Heart left ventricle (tissue), 13 donors: ENCODE data around the gene ACOT4.
"Not testable (repeated sequence)": the region's sequence is repeated elsewhere in the genome, so short reads cannot be mapped to it uniquely, and the experiment has no call there.

Source experiments
- POLR2A ChIP-seq, 2 donors: fragments of 450-650 bp; IDR thresholded peaks; one replicate each; pipeline ENCODE4 v1.6.1; 2017; ENCODE audit warnings: antibody characterized with exemption in 2 of 2, mild to moderate bottlenecking in 2 of 2, moderate library complexity in 2 of 2
- TF ChIP-seq, protein P1 (sequence below), 12 donors: fragments of 200-600 bp; sonication (generic) in 4 of 12; IDR thresholded peaks; one replicate each; pipeline versions ENCODE4 v1.5.0 to v1.8.0; 2018 to 2022; ENCODE audit warnings: antibody characterized with exemption in 12 of 12, mild to moderate bottlenecking in 5 of 12
- donor health status: ischemic (EF 13 %, LVEDD 7.1; RV severe dilation, severe dysfunction).
- donor health status: DM: no; HTN: yes; CAD: no.
- donor health status: DM: no; HTN: no; CAD: no.
- donor health status: ischemic (EF 25% LVEDD 6.9; RV normal size, moderate dysfunction).
- donor health status: ischemic (EF 25% LVEDD 5.7; RV mildly dilated, moderate dysfunction).
- donor health status: ischemic (EF 35%, LVEDD 5.7; RV mildly dilated, moderate dysfunction).
- donor health status: nonischemic (EF 11% LVEDD 7.7; RV severe dilation, severe dysfunction).
- donor health status: DM: yes; HTN: yes; CAD: no.
- donor health status: PGD.
- donor health status: ischemic (EF 29% LVEDD 5.4; RV normal size, mild dysfunction).
- donor health status: nonischemic (EF 23%, LVEDD 6.1; RV moderate dilation, normal function).

DNA sequence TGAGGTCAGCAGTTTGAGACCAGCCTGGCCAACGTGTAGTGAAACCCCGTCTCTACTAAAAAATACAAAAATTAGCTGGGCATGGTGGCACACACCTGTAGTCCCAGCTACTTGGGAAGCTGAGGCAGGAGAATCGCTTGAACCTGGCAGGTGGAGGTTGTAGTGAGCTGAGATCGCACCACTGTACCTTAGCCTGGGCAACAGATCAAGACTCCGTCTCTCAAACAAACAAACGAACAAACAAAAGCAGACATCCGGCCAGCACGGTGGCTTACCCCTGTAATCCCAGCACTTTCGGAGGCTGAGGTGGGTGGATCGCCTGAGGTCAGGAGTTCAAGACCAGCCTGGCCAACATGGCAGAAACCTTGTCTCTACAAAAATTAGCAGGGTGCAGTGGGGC, 44.7 kb downstream of the ACOT4 start:
- TF ChIP-seq, protein P1, sequence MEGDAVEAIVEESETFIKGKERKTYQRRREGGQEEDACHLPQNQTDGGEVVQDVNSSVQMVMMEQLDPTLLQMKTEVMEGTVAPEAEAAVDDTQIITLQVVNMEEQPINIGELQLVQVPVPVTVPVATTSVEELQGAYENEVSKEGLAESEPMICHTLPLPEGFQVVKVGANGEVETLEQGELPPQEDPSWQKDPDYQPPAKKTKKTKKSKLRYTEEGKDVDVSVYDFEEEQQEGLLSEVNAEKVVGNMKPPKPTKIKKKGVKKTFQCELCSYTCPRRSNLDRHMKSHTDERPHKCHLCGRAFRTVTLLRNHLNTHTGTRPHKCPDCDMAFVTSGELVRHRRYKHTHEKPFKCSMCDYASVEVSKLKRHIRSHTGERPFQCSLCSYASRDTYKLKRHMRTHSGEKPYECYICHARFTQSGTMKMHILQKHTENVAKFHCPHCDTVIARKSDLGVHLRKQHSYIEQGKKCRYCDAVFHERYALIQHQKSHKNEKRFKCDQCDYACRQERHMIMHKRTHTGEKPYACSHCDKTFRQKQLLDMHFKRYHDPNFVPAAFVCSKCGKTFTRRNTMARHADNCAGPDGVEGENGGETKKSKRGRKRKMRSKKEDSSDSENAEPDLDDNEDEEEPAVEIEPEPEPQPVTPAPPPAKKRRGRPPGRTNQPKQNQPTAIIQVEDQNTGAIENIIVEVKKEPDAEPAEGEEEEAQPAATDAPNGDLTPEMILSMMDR (IDR thresholded peaks at IDR 0.05): not testable (repeated sequence)
- TF ChIP-seq POLR2A (IDR thresholded peaks at IDR 0.05): not testable (repeated sequence)
